ENCODE results near the gene BEST1.

Gene BEST1

GRCh38 chr11:61907282-61907681, 42.9 kb upstream of the BEST1 start:
- H3K23ac ChIP-seq (ENCODE audit: low read depth, low read length, poor library complexity), result no peak overlapping the region
- no peaks in the 10 kb centered on the region for H3K36me3 ChIP-seq (replicated peaks in 1 of 2; ENCODE audit: control insufficient read depth in 2 of 2, insufficient read depth in 2 of 2, low read length in 2 of 2)
- peak overlapping the region; percentile 32 for H2AK5ac ChIP-seq (ENCODE audit: low read depth, low read length)
- H2BK120ac ChIP-seq (ENCODE audit: low read depth, low read length), result no peak overlapping the region
- H3K79me1 ChIP-seq (ENCODE audit: low read depth, low read length), result peaks cover 2% of the 10 kb centered on the region
- peak overlapping the region; percentile 50 for H3K9ac ChIP-seq (ENCODE audit: low read depth, low read length, poor library complexity)
- H3K4me1 ChIP-seq (ENCODE audit: control insufficient read depth in 2 of 2, insufficient read depth in 1 of 2, low read depth in 1 of 2, low read length in 2 of 2), result peaks cover 10 to 14% of the 10 kb centered on the region in 2 donors
- no peak overlapping the region for H3K4me3 ChIP-seq (ENCODE audit: low read length in 2 of 2)
- H3K18ac ChIP-seq (ENCODE audit: low read length), result peak overlapping the region; percentile 70
- no peak overlapping the region for H3K4me2 ChIP-seq (ENCODE audit: insufficient read depth, low read length, poor library complexity, severe bottlenecking)
- no peak for DNase-seq (ENCODE audit: low spot score)
- no peak overlapping the region for H2BK15ac ChIP-seq (ENCODE audit: low read length)
- H3K14ac ChIP-seq (ENCODE audit: low read length), result no peak overlapping the region
- no peak overlapping the region for H3K27ac ChIP-seq (replicated peaks; ENCODE audit: low read length)
- no peaks in the 10 kb centered on the region for H3K9me3 ChIP-seq (replicated peaks in 1 of 2; ENCODE audit: control insufficient read depth in 2 of 2, insufficient read depth in 1 of 2, low read depth in 1 of 2, low read length in 2 of 2)
- no peak overlapping the region for H2BK5ac ChIP-seq (ENCODE audit: low read length)
- no peak overlapping the region for H4K8ac ChIP-seq (ENCODE audit: low read depth, low read length)
- no CpG with 5 or more reads among the region's 19 CpGs for WGBS, 2 donors (ENCODE audit: extremely low coverage in 2 of 2, insufficient read length in 2 of 2, insufficient replicate concordance in 1 of 2)
- H4K91ac ChIP-seq (ENCODE audit: low read depth, low read length, poor library complexity), result peak overlapping the region; percentile 31
- H2AFZ ChIP-seq (ENCODE audit: low read length), result no peak overlapping the region
- H3K27me3 ChIP-seq (ENCODE audit: control insufficient read depth in 3 of 3, insufficient read depth in 3 of 3, low read depth in 1 of 3, low read length in 3 of 3), result peaks cover 0 to 16% (median 0%) of the 10 kb centered on the region in 3 experiments
- no peak overlapping the region for H3K4ac ChIP-seq (ENCODE audit: low read length)
- no peak overlapping the region for H2BK12ac ChIP-seq (ENCODE audit: low read length)

- WGBS, 2 donors (ENCODE audit: extremely low coverage in 2 of 2, insufficient read length in 2 of 2, insufficient replicate concordance in 1 of 2), result no CpG with 5 or more reads among the region's 21 CpGs
- peak overlapping the region in 1 of 2 donors; percentile 18 for H3K4me3 ChIP-seq (ENCODE audit: low read length in 2 of 2)
- H2AK5ac ChIP-seq (ENCODE audit: low read depth, low read length), result no peak overlapping the region
- peak overlapping the region; percentile 72 for H2AFZ ChIP-seq (ENCODE audit: low read length)
- H3K79me1 ChIP-seq (ENCODE audit: low read depth, low read length), result peaks cover 2% of the 10 kb centered on the region
- no peak overlapping the region for H2BK120ac ChIP-seq (ENCODE audit: low read depth, low read length)
- H3K23ac ChIP-seq (ENCODE audit: low read depth, low read length, poor library complexity), result peak overlapping the region; percentile 56
- no peak overlapping the region for H3K14ac ChIP-seq (ENCODE audit: low read length)
- no peak for DNase-seq (ENCODE audit: low spot score)
- peaks cover 0 to 19% (median 0%) of the 10 kb centered on the region in 3 experiments for H3K27me3 ChIP-seq (ENCODE audit: control insufficient read depth in 3 of 3, insufficient read depth in 3 of 3, low read depth in 1 of 3, low read length in 3 of 3)
- H2BK12ac ChIP-seq (ENCODE audit: low read length), result no peak overlapping the region
- H4K91ac ChIP-seq (ENCODE audit: low read depth, low read length, poor library complexity), result no peak overlapping the region
- no peak overlapping the region for H2BK15ac ChIP-seq (ENCODE audit: low read length)
- no peak overlapping the region for H3K4me2 ChIP-seq (ENCODE audit: insufficient read depth, low read length, poor library complexity, severe bottlenecking)
- H3K9ac ChIP-seq (ENCODE audit: low read depth, low read length, poor library complexity), result peak overlapping the region; percentile 55
- no peaks in the 10 kb centered on the region for H3K36me3 ChIP-seq (replicated peaks in 1 of 2; ENCODE audit: control insufficient read depth in 2 of 2, insufficient read depth in 2 of 2, low read length in 2 of 2)
- H4K8ac ChIP-seq (ENCODE audit: low read depth, low read length), result no peak overlapping the region
- no peak overlapping the region for H3K18ac ChIP-seq (ENCODE audit: low read length)
- H2BK5ac ChIP-seq (ENCODE audit: low read length), result no peak overlapping the region
- H3K4me1 ChIP-seq (ENCODE audit: control insufficient read depth in 2 of 2, insufficient read depth in 1 of 2, low read depth in 1 of 2, low read length in 2 of 2), result peaks cover 10 to 14% of the 10 kb centered on the region in 2 donors
- H3K4ac ChIP-seq (ENCODE audit: low read length), result no peak overlapping the region
- H3K9me3 ChIP-seq (replicated peaks in 1 of 2; ENCODE audit: control insufficient read depth in 2 of 2, insufficient read depth in 1 of 2, low read depth in 1 of 2, low read length in 2 of 2), result no peaks in the 10 kb centered on the region
- H3K27ac ChIP-seq (replicated peaks; ENCODE audit: low read length), result no peak overlapping the region
Observed at GRCh38 chr11:61907871-61908729, 42.1 kb upstream of the BEST1 start.

GRCh38 chr11:61908730-61909316, 41.3 kb upstream of the BEST1 start:
- no peak overlapping the region for H4K8ac ChIP-seq (ENCODE audit: low read depth, low read length)
- no peak for DNase-seq (ENCODE audit: low spot score)
- peak overlapping the region; percentile 38 for H3K18ac ChIP-seq (ENCODE audit: low read length)
- no peak overlapping the region for H3K4me2 ChIP-seq (ENCODE audit: insufficient read depth, low read length, poor library complexity, severe bottlenecking)
- H3K4me3 ChIP-seq (ENCODE audit: low read length in 2 of 2), result peak overlapping the region in 1 of 2 donors; percentile 18
- H2BK5ac ChIP-seq (ENCODE audit: low read length), result no peak overlapping the region
- H3K36me3 ChIP-seq (replicated peaks in 1 of 2; ENCODE audit: control insufficient read depth in 2 of 2, insufficient read depth in 2 of 2, low read length in 2 of 2), result no peaks in the 10 kb centered on the region
- H3K9me3 ChIP-seq (replicated peaks in 1 of 2; ENCODE audit: control insufficient read depth in 2 of 2, insufficient read depth in 1 of 2, low read depth in 1 of 2, low read length in 2 of 2), result no peaks in the 10 kb centered on the region
- peak overlapping the region; percentile 4 for H3K14ac ChIP-seq (ENCODE audit: low read length)
- peak overlapping the region; percentile 53 for H2AK5ac ChIP-seq (ENCODE audit: low read depth, low read length)
- no peak overlapping the region for H2BK15ac ChIP-seq (ENCODE audit: low read length)
- no peak overlapping the region for H3K4ac ChIP-seq (ENCODE audit: low read length)
- H2BK12ac ChIP-seq (ENCODE audit: low read length), result no peak overlapping the region
- H2BK120ac ChIP-seq (ENCODE audit: low read depth, low read length), result no peak overlapping the region
- no CpG with 5 or more reads among the region's 10 CpGs for WGBS, 2 donors (ENCODE audit: extremely low coverage in 2 of 2, insufficient read length in 2 of 2, insufficient replicate concordance in 1 of 2)
- H3K79me1 ChIP-seq (ENCODE audit: low read depth, low read length), result peaks cover 2% of the 10 kb centered on the region
- peaks cover 10 to 14% of the 10 kb centered on the region in 2 donors for H3K4me1 ChIP-seq (ENCODE audit: control insufficient read depth in 2 of 2, insufficient read depth in 1 of 2, low read depth in 1 of 2, low read length in 2 of 2)
- H3K9ac ChIP-seq (ENCODE audit: low read depth, low read length, poor library complexity), result peak overlapping the region; percentile 55
- H3K27ac ChIP-seq (replicated peaks; ENCODE audit: low read length), result no peak overlapping the region
- peak overlapping the region; percentile 56 for H3K23ac ChIP-seq (ENCODE audit: low read depth, low read length, poor library complexity)
- no peak overlapping the region for H4K91ac ChIP-seq (ENCODE audit: low read depth, low read length, poor library complexity)
- peaks cover 0 to 26% (median 2%) of the 10 kb centered on the region in 3 experiments for H3K27me3 ChIP-seq (ENCODE audit: control insufficient read depth in 3 of 3, insufficient read depth in 3 of 3, low read depth in 1 of 3, low read length in 3 of 3)
- H2AFZ ChIP-seq (ENCODE audit: low read length), result peak overlapping the region; percentile 72
